ENCODE measurements around the gene UTP18. TPM values are rescaled to one million over a fixed set of nuclear protein-coding genes. Genes with fewer than 3 reads are reported as not detected.
A peak's percentile ranks its signal among the peaks of the same experiment; 100 is the strongest.
"Not testable (repeated sequence)": the region's sequence is repeated elsewhere in the genome, so short reads cannot be mapped to it uniquely, and the experiment has no call there.

UTP18 gene
- total and polyA plus RNA-seq, 10 donors, result 23.5 to 45.6 (median 36.6) TPM

DNA sequence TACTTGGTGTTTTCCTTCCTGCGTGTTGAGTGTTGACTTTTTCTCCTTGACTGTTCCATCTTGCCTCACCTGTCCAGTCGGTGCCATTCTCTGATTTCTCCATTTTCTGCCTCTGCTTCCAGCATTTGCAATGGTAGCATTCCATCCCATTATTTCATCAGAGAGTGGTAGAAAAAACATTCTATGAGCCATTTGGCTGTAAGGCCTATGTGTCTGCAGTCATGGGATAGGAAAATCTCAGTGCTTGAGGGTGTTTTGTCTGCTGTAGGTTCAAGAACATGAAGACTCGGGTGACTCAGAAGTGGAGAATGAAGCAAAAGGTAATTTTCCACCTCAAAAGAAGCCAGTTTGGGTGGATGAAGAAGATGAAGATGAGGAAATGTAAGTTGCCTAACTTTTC lies 2.7 kb downstream of the UTP18 start:
- intact Hi-C loops (cut with DNase I; ENCODE audit: low total_unique reads), result loop anchor here (5.0 kb wide), 1 partner anchor 96 kb away; the partner anchor contains the start of gene NME2
- Histone ChIP-seq H3K4me3 (no peak overlapping the region), H3K36me3 (peaks cover 0 to 58% (median 31%) of the 10 kb centered on the region in 6 donors), H3K9me3 (no peaks in the 10 kb centered on the region), H3K4me1 (peaks cover 23 to 85% (median 43%) of the 10 kb centered on the region in 6 donors), H3K27ac (peak overlapping the region in 3 of 8 donors; percentile 99), H3K27me3 (replicated peaks in 1 of 7) (no peaks in the 10 kb centered on the region)
- WGBS, 5 donors, result 77 to 92% (median 84%) methylated on average over 3 of the region's 3 CpGs
- no peak for DNase-seq
- TF ChIP-seq, protein P1, sequence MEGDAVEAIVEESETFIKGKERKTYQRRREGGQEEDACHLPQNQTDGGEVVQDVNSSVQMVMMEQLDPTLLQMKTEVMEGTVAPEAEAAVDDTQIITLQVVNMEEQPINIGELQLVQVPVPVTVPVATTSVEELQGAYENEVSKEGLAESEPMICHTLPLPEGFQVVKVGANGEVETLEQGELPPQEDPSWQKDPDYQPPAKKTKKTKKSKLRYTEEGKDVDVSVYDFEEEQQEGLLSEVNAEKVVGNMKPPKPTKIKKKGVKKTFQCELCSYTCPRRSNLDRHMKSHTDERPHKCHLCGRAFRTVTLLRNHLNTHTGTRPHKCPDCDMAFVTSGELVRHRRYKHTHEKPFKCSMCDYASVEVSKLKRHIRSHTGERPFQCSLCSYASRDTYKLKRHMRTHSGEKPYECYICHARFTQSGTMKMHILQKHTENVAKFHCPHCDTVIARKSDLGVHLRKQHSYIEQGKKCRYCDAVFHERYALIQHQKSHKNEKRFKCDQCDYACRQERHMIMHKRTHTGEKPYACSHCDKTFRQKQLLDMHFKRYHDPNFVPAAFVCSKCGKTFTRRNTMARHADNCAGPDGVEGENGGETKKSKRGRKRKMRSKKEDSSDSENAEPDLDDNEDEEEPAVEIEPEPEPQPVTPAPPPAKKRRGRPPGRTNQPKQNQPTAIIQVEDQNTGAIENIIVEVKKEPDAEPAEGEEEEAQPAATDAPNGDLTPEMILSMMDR (IDR thresholded peaks at IDR 0.05 in 8 of 11, conservative IDR thresholded peaks at IDR 0.05 in 3 of 11), result no peak
- TF ChIP-seq POLR2AphosphoS5 (IDR thresholded peaks at IDR 0.05) (no peak), POLR2A (IDR thresholded peaks at IDR 0.05) (no peak)

DNA sequence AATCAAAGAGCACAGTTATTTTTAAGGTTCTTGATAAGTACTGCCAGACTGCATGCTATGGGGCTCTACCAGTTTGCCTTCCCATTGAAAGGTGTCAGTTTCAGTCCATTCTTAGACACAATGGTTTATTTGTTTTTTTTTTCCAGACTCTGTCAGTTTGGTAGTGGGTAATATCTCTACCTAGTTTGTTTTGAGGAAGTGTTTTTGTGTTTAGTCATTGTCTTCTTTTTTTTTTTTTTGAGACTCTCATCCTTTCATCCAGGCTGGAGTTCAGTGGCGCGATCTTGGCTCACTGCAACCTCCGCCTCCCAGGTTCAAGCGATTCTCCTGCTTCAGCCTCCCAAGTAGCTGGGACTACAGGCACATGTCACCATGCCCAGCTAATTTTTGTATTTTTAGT lies 4.1 kb downstream of the UTP18 start:
- WGBS, 5 donors, result 70 to 99% (median 79%) methylated on average over 4 of the region's 4 CpGs
- Histone ChIP-seq H3K27ac (peak overlapping the region in 2 of 8 donors; percentile 19 to 51), H3K4me1 (peaks cover 14 to 74% (median 29%) of the 10 kb centered on the region in 6 donors), H3K36me3 (peaks cover 0 to 73% (median 45%) of the 10 kb centered on the region in 6 donors)
- DNase-seq; H3K4me3 ChIP-seq; H3K27me3 ChIP-seq (replicated peaks in 1 of 7); H3K9me3 ChIP-seq: not testable (repeated sequence)
- intact Hi-C loops (cut with DNase I; ENCODE audit: low total_unique reads), result loop anchor here (5.0 kb wide), 1 partner anchor 97 kb away; the partner anchor contains the start of gene NME2

DNA sequence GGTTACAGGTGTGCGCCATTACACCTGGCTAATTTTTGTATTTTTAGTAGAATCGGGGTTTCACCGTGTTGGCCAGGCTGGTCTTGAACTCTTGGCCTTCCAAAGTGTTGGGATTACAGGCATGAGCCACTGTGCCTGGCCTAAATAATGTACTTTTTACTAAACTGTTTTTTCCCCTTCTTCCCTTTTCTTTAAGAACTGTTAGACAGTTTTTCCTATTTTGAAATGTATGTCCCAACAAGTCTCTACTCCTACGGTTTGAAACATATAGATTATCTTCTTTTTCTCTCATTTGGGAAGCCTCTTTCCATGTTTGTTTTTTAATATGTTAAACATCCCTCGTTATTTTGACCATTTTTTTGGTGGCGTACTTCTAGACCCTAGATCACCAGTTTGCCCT lies 9.6 kb downstream of the UTP18 start:
- H3K27me3 ChIP-seq (replicated peaks in 1 of 7), result no peaks in the 10 kb centered on the region
- intact Hi-C loops (cut with DNase I; ENCODE audit: low total_unique reads), result no loop called here
- H3K27ac ChIP-seq, result no peak overlapping the region
- no peak for DNase-seq
- H3K4me1 ChIP-seq, result peaks cover 0 to 45% (median 6%) of the 10 kb centered on the region in 6 donors
- H3K36me3 ChIP-seq, result peaks cover 8 to 98% (median 73%) of the 10 kb centered on the region in 6 donors
- H3K9me3 ChIP-seq, result no peaks in the 10 kb centered on the region
- H3K4me3 ChIP-seq, result no peak overlapping the region
- 85 to 94% (median 92%) methylated on average over 6 of the region's 6 CpGs for WGBS, 5 donors
- TF ChIP-seq, protein P1 (IDR thresholded peaks at IDR 0.05 in 8 of 11, conservative IDR thresholded peaks at IDR 0.05 in 3 of 11), result no peak
- TF ChIP-seq POLR2AphosphoS5 (IDR thresholded peaks at IDR 0.05) (no peak), POLR2A (IDR thresholded peaks at IDR 0.05) (no peak)

DNA sequence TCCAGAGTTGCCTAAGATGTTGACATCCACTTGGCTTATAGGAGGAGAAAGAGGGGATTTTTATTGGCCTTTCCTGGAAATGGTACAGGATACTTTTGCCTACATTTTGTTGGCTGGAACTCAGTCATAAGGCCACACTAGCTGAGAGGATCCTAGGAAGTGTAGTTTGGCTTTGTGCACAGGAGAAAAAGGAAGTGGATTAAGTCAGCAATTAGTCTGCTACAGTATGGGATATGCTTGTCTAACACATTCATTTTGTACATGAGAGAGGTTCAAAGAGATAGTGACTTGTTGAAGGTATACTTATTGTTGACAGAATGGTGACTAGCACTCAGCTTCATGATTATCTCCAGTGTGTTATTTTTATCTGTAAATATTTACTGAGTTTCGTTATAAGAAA lies 10.3 kb downstream of the UTP18 start:
- no peak for DNase-seq
- no peaks in the 10 kb centered on the region for H3K27me3 ChIP-seq (replicated peaks in 1 of 7)
- H3K36me3 ChIP-seq, result peaks cover 8 to 98% (median 77%) of the 10 kb centered on the region in 6 donors
- H3K4me3 ChIP-seq, result no peak overlapping the region
- no peak for TF ChIP-seq POLR2A (IDR thresholded peaks at IDR 0.05)
- TF ChIP-seq POLR2AphosphoS5 (IDR thresholded peaks at IDR 0.05), result no peak
- TF ChIP-seq, protein P1 (IDR thresholded peaks at IDR 0.05 in 8 of 11, conservative IDR thresholded peaks at IDR 0.05 in 3 of 11), result no peak
- no peaks in the 10 kb centered on the region for H3K9me3 ChIP-seq
- intact Hi-C loops (cut with DNase I; ENCODE audit: low total_unique reads), result no loop called here
- H3K4me1 ChIP-seq, result peaks cover 0 to 41% (median 6%) of the 10 kb centered on the region in 6 donors
- 89 to 95% (median 92%) methylated on average over 1 of the region's 1 CpG for WGBS, 5 donors
- H3K27ac ChIP-seq, result peak overlapping the region in 1 of 8 donors; percentile 7
